PFSK-1 (cell line): ENCODE data around the gene NABP1.

Experiments used
- POLR2AphosphoS5 ChIP-seq: IDR thresholded peaks from 2 replicates; pipeline ENCODE4 v1.6.1; 2012; ENCODE audit warnings: low read depth, mild to moderate bottlenecking, control low read depth, low read length, moderate library complexity
- SIN3A ChIP-seq: IDR thresholded peaks from 2 replicates; pipeline ENCODE4 v1.6.1; 2012; ENCODE audit warnings: mild to moderate bottlenecking, low read length, moderate library complexity, borderline replicate concordance; ENCODE audit not compliant: insufficient read depth
- TAF1 ChIP-seq: IDR thresholded peaks from 2 replicates; pipeline ENCODE4 v1.6.1; 2012; ENCODE audit warnings: low read length, control low read depth, borderline replicate concordance; ENCODE audit not compliant: insufficient read depth

DNA sequence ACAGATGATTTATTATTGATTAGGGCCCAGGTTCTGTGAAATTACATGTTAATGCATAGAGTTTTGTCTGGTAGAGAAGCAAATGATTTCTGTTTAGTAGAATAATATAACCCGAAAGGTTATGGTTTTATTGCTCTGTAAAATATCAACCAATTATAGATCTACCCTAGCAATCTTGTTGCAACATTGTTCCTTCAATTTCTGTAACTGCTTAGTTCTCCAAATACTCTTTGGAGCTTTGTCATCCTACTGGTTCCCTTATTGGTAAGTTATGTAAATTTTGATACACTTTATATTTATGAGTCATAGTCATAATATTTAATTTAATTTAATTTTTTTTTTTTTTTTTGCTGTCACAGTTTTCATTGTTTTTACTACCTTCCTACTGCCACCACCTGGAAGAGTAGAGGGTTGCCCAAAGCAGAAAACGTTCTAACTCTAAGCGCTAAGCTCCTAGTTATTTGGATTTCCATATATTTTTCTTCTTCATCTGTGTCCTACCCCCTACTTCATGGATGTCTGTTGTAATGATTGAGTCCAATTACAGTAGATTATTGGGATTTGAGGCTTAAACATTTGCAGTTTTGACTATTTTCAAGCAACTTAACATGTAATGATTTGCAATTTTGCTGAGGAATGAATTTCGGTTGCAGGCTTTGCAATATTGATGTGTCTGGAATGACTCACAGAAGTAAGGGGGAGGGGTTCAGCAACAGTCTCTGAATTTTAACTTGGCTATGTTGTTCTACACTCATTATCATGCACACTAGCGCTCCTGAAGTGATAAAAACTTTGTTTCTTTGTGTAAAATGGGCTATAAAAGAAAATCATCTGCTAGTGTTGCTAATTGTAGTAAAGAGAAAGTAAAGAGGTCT, 51.1 kb downstream of the NABP1 start:
- TF ChIP-seq TAF1 = no peak
- no peak for TF ChIP-seq POLR2AphosphoS5
- TF ChIP-seq SIN3A = no peak
